ENCODE data around the gene SOX6. TPM values are rescaled to one million over a fixed set of nuclear protein-coding genes. Genes with fewer than 3 reads are reported as not detected.
A peak's percentile ranks its signal among the peaks of the same experiment; 100 is the strongest.

Gene SOX6
- polyA plus RNA-seq, 1 donor = 44.1 TPM

- WGBS (ENCODE audit: insufficient coverage, low lambda C conversion rate) = no CpG with 5 or more reads among the region's 2 CpGs
- Histone ChIP-seq H3K27me3 (ENCODE audit: control insufficient read depth, insufficient read depth, low read length) (no peaks in the 10 kb centered on the region), H3K4me1 (ENCODE audit: control insufficient read depth, insufficient read depth, low read length) (no peaks in the 10 kb centered on the region), H3K9me3 (ENCODE audit: control insufficient read depth, low read depth, low read length) (no peaks in the 10 kb centered on the region), H3K27ac (ENCODE audit: low read length) (no peak overlapping the region), H3K4me3 (ENCODE audit: low read length) (no peak overlapping the region), H3K36me3 (ENCODE audit: control insufficient read depth, insufficient read depth, low read length) (peaks cover 4% of the 10 kb centered on the region)
- DNase-seq = no peak
Measured at GRCh38 chr11:16321148-16321547, 35.2 kb downstream of the SOX6 start.

GRCh38 chr11:16318320-16318719, 38.0 kb downstream of the SOX6 start:
- no peak for DNase-seq
- 96% methylated on average over 7 of the region's 9 CpGs for WGBS (ENCODE audit: insufficient coverage, low lambda C conversion rate)
- Histone ChIP-seq H3K4me3 (ENCODE audit: low read length) (no peak overlapping the region), H3K27ac (ENCODE audit: low read length) (no peak overlapping the region), H3K36me3 (ENCODE audit: control insufficient read depth, insufficient read depth, low read length) (peaks cover 3% of the 10 kb centered on the region), H3K4me1 (ENCODE audit: control insufficient read depth, insufficient read depth, low read length) (no peaks in the 10 kb centered on the region), H3K9me3 (ENCODE audit: control insufficient read depth, low read depth, low read length) (no peaks in the 10 kb centered on the region), H3K27me3 (ENCODE audit: control insufficient read depth, insufficient read depth, low read length) (no peaks in the 10 kb centered on the region)

- Histone ChIP-seq H3K27me3 (ENCODE audit: control insufficient read depth, insufficient read depth, low read length) (no peaks in the 10 kb centered on the region), H3K4me1 (ENCODE audit: control insufficient read depth, insufficient read depth, low read length) (no peaks in the 10 kb centered on the region), H3K36me3 (ENCODE audit: control insufficient read depth, insufficient read depth, low read length) (peaks cover 3% of the 10 kb centered on the region), H3K27ac (ENCODE audit: low read length) (no peak overlapping the region), H3K4me3 (ENCODE audit: low read length) (no peak overlapping the region), H3K9me3 (ENCODE audit: control insufficient read depth, low read depth, low read length) (no peaks in the 10 kb centered on the region)
- no peak for DNase-seq
- WGBS (ENCODE audit: insufficient coverage, low lambda C conversion rate) = 50% methylated on average over 1 of the region's 1 CpG
Measured at GRCh38 chr11:16317712-16318111, 38.6 kb downstream of the SOX6 start.

GRCh38 chr11:16313846-16314245, 42.5 kb downstream of the SOX6 start:
- Histone ChIP-seq H3K27me3 (ENCODE audit: control insufficient read depth, insufficient read depth, low read length) (no peaks in the 10 kb centered on the region), H3K4me1 (ENCODE audit: control insufficient read depth, insufficient read depth, low read length) (no peaks in the 10 kb centered on the region), H3K27ac (ENCODE audit: low read length) (no peak overlapping the region), H3K9me3 (ENCODE audit: control insufficient read depth, low read depth, low read length) (no peaks in the 10 kb centered on the region), H3K4me3 (ENCODE audit: low read length) (no peak overlapping the region), H3K36me3 (ENCODE audit: control insufficient read depth, insufficient read depth, low read length) (peaks cover 3% of the 10 kb centered on the region)
- 80% methylated on average over 1 of the region's 1 CpG for WGBS (ENCODE audit: insufficient coverage, low lambda C conversion rate)
- DNase-seq = no peak

GRCh38 chr11:16312233-16312765, 44.0 kb downstream of the SOX6 start:
- Histone ChIP-seq H3K36me3 (ENCODE audit: control insufficient read depth, insufficient read depth, low read length) (no peaks in the 10 kb centered on the region), H3K9me3 (ENCODE audit: control insufficient read depth, low read depth, low read length) (no peaks in the 10 kb centered on the region), H3K4me1 (ENCODE audit: control insufficient read depth, insufficient read depth, low read length) (no peaks in the 10 kb centered on the region), H3K27ac (ENCODE audit: low read length) (no peak overlapping the region), H3K27me3 (ENCODE audit: control insufficient read depth, insufficient read depth, low read length) (no peaks in the 10 kb centered on the region), H3K4me3 (ENCODE audit: low read length) (no peak overlapping the region)
- DNase-seq = no peak
- WGBS (ENCODE audit: insufficient coverage, low lambda C conversion rate) = no CpG with 5 or more reads among the region's 3 CpGs

GRCh38 chr11:16311831-16312230, 44.5 kb downstream of the SOX6 start:
- no peak for DNase-seq
- H3K4me3 ChIP-seq (ENCODE audit: low read length) = no peak overlapping the region
- H3K9me3 ChIP-seq (ENCODE audit: control insufficient read depth, low read depth, low read length) = no peaks in the 10 kb centered on the region
- H3K36me3 ChIP-seq (ENCODE audit: control insufficient read depth, insufficient read depth, low read length) = no peaks in the 10 kb centered on the region
- H3K27me3 ChIP-seq (ENCODE audit: control insufficient read depth, insufficient read depth, low read length) = no peaks in the 10 kb centered on the region
- H3K4me1 ChIP-seq (ENCODE audit: control insufficient read depth, insufficient read depth, low read length) = no peaks in the 10 kb centered on the region
- H3K27ac ChIP-seq (ENCODE audit: low read length) = no peak overlapping the region

- H3K27ac ChIP-seq (ENCODE audit: low read length) = no peak overlapping the region
- H3K4me1 ChIP-seq (ENCODE audit: control insufficient read depth, insufficient read depth, low read length) = no peaks in the 10 kb centered on the region
- no peak for DNase-seq
- H3K4me3 ChIP-seq (ENCODE audit: low read length) = no peak overlapping the region
- no peaks in the 10 kb centered on the region for H3K9me3 ChIP-seq (ENCODE audit: control insufficient read depth, low read depth, low read length)
- H3K36me3 ChIP-seq (ENCODE audit: control insufficient read depth, insufficient read depth, low read length) = no peaks in the 10 kb centered on the region
- no peaks in the 10 kb centered on the region for H3K27me3 ChIP-seq (ENCODE audit: control insufficient read depth, insufficient read depth, low read length)
Measured at GRCh38 chr11:16310943-16311342, 45.4 kb downstream of the SOX6 start.

- Histone ChIP-seq H3K4me3 (ENCODE audit: low read length) (no peak overlapping the region), H3K4me1 (ENCODE audit: control insufficient read depth, insufficient read depth, low read length) (no peaks in the 10 kb centered on the region), H3K9me3 (ENCODE audit: control insufficient read depth, low read depth, low read length) (no peaks in the 10 kb centered on the region), H3K27ac (ENCODE audit: low read length) (no peak overlapping the region), H3K27me3 (ENCODE audit: control insufficient read depth, insufficient read depth, low read length) (no peaks in the 10 kb centered on the region), H3K36me3 (ENCODE audit: control insufficient read depth, insufficient read depth, low read length) (no peaks in the 10 kb centered on the region)
- WGBS (ENCODE audit: insufficient coverage, low lambda C conversion rate) = 77% methylated on average over 2 of the region's 2 CpGs
- no peak for DNase-seq
Measured at GRCh38 chr11:16309226-16309625, 47.1 kb downstream of the SOX6 start.

- Histone ChIP-seq H3K27ac (ENCODE audit: low read length) (no peak overlapping the region), H3K36me3 (ENCODE audit: control insufficient read depth, insufficient read depth, low read length) (no peaks in the 10 kb centered on the region), H3K9me3 (ENCODE audit: control insufficient read depth, low read depth, low read length) (no peaks in the 10 kb centered on the region), H3K4me1 (ENCODE audit: control insufficient read depth, insufficient read depth, low read length) (no peaks in the 10 kb centered on the region), H3K27me3 (ENCODE audit: control insufficient read depth, insufficient read depth, low read length) (no peaks in the 10 kb centered on the region), H3K4me3 (ENCODE audit: low read length) (no peak overlapping the region)
- DNase-seq = no peak
- WGBS (ENCODE audit: insufficient coverage, low lambda C conversion rate) = 93% methylated on average over 2 of the region's 2 CpGs
Measured at GRCh38 chr11:16301462-16301861, 54.9 kb downstream of the SOX6 start.

- no peaks in the 10 kb centered on the region for H3K4me1 ChIP-seq (ENCODE audit: control insufficient read depth, insufficient read depth, low read length)
- no peaks in the 10 kb centered on the region for H3K27me3 ChIP-seq (ENCODE audit: control insufficient read depth, insufficient read depth, low read length)
- no peaks in the 10 kb centered on the region for H3K9me3 ChIP-seq (ENCODE audit: control insufficient read depth, low read depth, low read length)
- H3K4me3 ChIP-seq (ENCODE audit: low read length) = no peak overlapping the region
- no peak overlapping the region for H3K27ac ChIP-seq (ENCODE audit: low read length)
- peak; percentile 7 to 10 for DNase-seq
- 80% methylated on average over 1 of the region's 8 CpGs for WGBS (ENCODE audit: insufficient coverage, low lambda C conversion rate)
- H3K36me3 ChIP-seq (ENCODE audit: control insufficient read depth, insufficient read depth, low read length) = no peaks in the 10 kb centered on the region
Measured at GRCh38 chr11:16299884-16300782, 56.2 kb downstream of the SOX6 start.

GRCh38 chr11:16299390-16299789, 57.0 kb downstream of the SOX6 start:
- 41% methylated on average over 2 of the region's 4 CpGs for WGBS (ENCODE audit: insufficient coverage, low lambda C conversion rate)
- no peaks in the 10 kb centered on the region for H3K36me3 ChIP-seq (ENCODE audit: control insufficient read depth, insufficient read depth, low read length)
- DNase-seq = no peak

More at GRCh38 chr11:16299390-16299789, 57.0 kb downstream of the SOX6 start:
- no peak overlapping the region for H3K27ac ChIP-seq (ENCODE audit: low read length)
- H3K4me1 ChIP-seq (ENCODE audit: control insufficient read depth, insufficient read depth, low read length) = no peaks in the 10 kb centered on the region
- H3K27me3 ChIP-seq (ENCODE audit: control insufficient read depth, insufficient read depth, low read length) = no peaks in the 10 kb centered on the region
- H3K9me3 ChIP-seq (ENCODE audit: control insufficient read depth, low read depth, low read length) = no peaks in the 10 kb centered on the region
- H3K4me3 ChIP-seq (ENCODE audit: low read length) = no peak overlapping the region
